ENCODE results near the gene EFCAB5. TPM values are rescaled to one million over a fixed set of nuclear protein-coding genes. Genes with fewer than 3 reads are reported as not detected.

The EFCAB5 gene
- total RNA-seq, 1 donor from 2014 or later = 1.9 TPM

DNA sequence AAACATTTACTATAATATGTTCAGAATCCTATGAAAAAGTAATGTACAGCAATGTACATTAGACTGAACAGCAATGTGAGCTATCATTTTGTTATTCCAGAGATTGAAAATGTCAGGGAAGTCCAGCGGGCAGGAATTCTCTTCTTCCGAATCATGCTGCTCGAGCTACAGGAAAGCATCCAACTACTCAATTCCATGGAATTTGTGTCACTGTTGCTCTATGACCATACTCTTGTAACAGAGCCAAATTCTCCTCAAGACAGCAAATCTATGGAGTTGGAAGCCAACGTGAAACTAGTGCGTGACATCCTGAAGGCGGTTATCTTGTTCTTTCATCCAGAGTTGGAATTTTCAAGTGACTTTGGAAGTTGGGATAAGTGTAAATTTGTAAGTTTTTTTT, 150.3 kb downstream of the EFCAB5 start:
- intact Hi-C loops (cut with micrococcal nuclease) = loop anchor here (5.0 kb wide), 1 partner anchor 454 kb away; no protein-coding TSS in a partner anchor
- ChIA-PET POLR2A (no interaction called here), CTCF (interaction anchor here (0.8 to 5.0 kb wide), 5 partner anchors 12 to 732 kb away, joined by 4 to 41 read pairs (median 11); partner anchors contain the start of gene CRLF3)
- DNase-seq (no peak), ATAC-seq (ENCODE audit: low read depth) (no peak)
- TF ChIP-seq, protein P1, sequence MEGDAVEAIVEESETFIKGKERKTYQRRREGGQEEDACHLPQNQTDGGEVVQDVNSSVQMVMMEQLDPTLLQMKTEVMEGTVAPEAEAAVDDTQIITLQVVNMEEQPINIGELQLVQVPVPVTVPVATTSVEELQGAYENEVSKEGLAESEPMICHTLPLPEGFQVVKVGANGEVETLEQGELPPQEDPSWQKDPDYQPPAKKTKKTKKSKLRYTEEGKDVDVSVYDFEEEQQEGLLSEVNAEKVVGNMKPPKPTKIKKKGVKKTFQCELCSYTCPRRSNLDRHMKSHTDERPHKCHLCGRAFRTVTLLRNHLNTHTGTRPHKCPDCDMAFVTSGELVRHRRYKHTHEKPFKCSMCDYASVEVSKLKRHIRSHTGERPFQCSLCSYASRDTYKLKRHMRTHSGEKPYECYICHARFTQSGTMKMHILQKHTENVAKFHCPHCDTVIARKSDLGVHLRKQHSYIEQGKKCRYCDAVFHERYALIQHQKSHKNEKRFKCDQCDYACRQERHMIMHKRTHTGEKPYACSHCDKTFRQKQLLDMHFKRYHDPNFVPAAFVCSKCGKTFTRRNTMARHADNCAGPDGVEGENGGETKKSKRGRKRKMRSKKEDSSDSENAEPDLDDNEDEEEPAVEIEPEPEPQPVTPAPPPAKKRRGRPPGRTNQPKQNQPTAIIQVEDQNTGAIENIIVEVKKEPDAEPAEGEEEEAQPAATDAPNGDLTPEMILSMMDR (IDR thresholded peaks at IDR 0.05) = no peak
- H3K9me3 Mint-ChIP-seq = no peaks in the 10 kb centered on the region
- no peaks in the 10 kb centered on the region for H3K36me3 Mint-ChIP-seq (ENCODE audit: low read depth)
- peaks cover 10% of the 10 kb centered on the region for H3K4me1 Mint-ChIP-seq
- no peak overlapping the region for H3K27ac Mint-ChIP-seq
- peaks cover 21% of the 10 kb centered on the region for H3K27me3 Mint-ChIP-seq
- no peak overlapping the region for H3K4me3 Mint-ChIP-seq

- Mint-ChIP-seq H3K27ac (no peak overlapping the region), H3K27me3 (peaks cover 21% of the 10 kb centered on the region), H3K4me1 (peaks cover 10% of the 10 kb centered on the region), H3K4me3 (no peak overlapping the region), H3K9me3 (no peaks in the 10 kb centered on the region), H3K36me3 (ENCODE audit: low read depth) (no peaks in the 10 kb centered on the region)
- intact Hi-C loops (cut with micrococcal nuclease) = loop anchor here (1.0 to 5.0 kb wide), 5 partner anchors 67 to 513 kb away; no protein-coding TSS in a partner anchor
- POLR2A ChIA-PET = interaction anchor here (0.5 to 0.6 kb wide), 2 partner anchors 369 to 514 kb away, joined by 3 read pairs; no protein-coding TSS in a partner anchor
- ATAC-seq (ENCODE audit: low read depth) (no peak), DNase-seq (no peak)
- TF ChIP-seq, protein P1 (IDR thresholded peaks at IDR 0.05) = no peak
- CTCF ChIA-PET = interaction anchor here (0.6 to 5.0 kb wide), 19 partner anchors 8 to 737 kb away, joined by 3 to 41 read pairs (median 4); no protein-coding TSS in a partner anchor
Observed at GRCh38 chr17:30092886-30093285, 151.5 kb downstream of the EFCAB5 start.

GRCh38 chr17:30093463-30094147, 152.2 kb downstream of the EFCAB5 start:
- DNase-seq (no peak), ATAC-seq (ENCODE audit: low read depth) (peak; percentile 68)
- no peaks in the 10 kb centered on the region for H3K9me3 Mint-ChIP-seq
- intact Hi-C loops (cut with micrococcal nuclease) = loop anchor here (1.0 to 5.0 kb wide), 5 partner anchors 67 to 513 kb away; no protein-coding TSS in a partner anchor
- peaks cover 21% of the 10 kb centered on the region for H3K27me3 Mint-ChIP-seq
- H3K4me1 Mint-ChIP-seq = peaks cover 10% of the 10 kb centered on the region
- H3K4me3 Mint-ChIP-seq = no peak overlapping the region
- ChIA-PET CTCF (interaction anchor here (0.7 to 5.0 kb wide), 20 partner anchors 9 to 476 kb away, joined by 3 to 41 read pairs (median 4); no protein-coding TSS in a partner anchor), POLR2A (interaction anchor here (0.5 kb wide), 1 partner anchor 369 kb away, joined by 3 read pairs; no protein-coding TSS in a partner anchor)
- H3K36me3 Mint-ChIP-seq (ENCODE audit: low read depth) = no peaks in the 10 kb centered on the region
- TF ChIP-seq, protein P1 (IDR thresholded peaks at IDR 0.05) = peak; percentile 64
- no peak overlapping the region for H3K27ac Mint-ChIP-seq

DNA sequence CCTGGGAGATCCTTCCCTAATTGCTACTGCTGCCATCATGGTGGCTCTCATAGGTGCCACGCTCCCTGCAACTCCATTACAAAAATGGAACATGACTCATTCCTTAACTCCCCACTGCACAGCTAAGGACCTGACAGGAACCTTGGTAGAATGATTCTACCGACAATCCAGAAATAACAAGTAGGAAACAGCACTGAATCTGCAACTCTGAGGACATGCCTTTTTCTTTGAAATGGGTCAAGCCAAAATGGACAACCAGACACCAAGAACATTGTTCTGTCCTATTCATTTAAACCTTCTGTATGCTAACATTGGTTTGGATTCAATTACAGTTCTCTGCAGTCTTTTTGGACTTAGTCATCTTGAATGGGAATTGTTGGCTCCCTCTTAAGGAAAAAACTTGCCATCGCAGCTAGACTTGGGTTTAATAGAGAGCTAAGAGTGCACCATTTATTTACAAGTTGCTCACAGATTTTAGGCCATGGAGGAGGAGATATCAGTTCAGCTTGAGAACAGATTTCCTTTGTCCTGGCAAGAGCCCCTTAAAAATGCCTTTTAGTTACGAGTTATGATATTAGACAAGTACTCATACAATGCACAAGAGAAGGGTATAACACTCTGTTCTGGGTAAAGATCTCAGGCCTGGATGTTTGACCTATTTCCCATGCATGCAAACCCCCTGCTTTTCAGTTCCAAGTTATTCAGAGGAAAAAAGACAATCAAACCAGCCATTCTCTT, 154.2 kb downstream of the EFCAB5 start:
- TF ChIP-seq, protein P1 (IDR thresholded peaks at IDR 0.05) = no peak
- H3K9me3 Mint-ChIP-seq = no peaks in the 10 kb centered on the region
- intact Hi-C loops (cut with micrococcal nuclease) = no loop called here
- POLR2A ChIA-PET = interaction anchor here (0.6 kb wide), 1 partner anchor 955 kb away, joined by 7 read pairs; no protein-coding TSS in a partner anchor
- peak; percentile 47 for ATAC-seq (ENCODE audit: low read depth)
- DNase-seq = no peak
- CTCF ChIA-PET = interaction anchor here (1.0 to 5.0 kb wide), 5 partner anchors 9 to 250 kb away, joined by 3 to 41 read pairs (median 4); no protein-coding TSS in a partner anchor
- peaks cover 10% of the 10 kb centered on the region for H3K4me1 Mint-ChIP-seq
- H3K36me3 Mint-ChIP-seq (ENCODE audit: low read depth) = no peaks in the 10 kb centered on the region
- H3K4me3 Mint-ChIP-seq = no peak overlapping the region
- H3K27ac Mint-ChIP-seq = no peak overlapping the region
- peaks cover 8% of the 10 kb centered on the region for H3K27me3 Mint-ChIP-seq
